GM18499 (cell line): ENCODE measurements around the gene DNAJB6.

Source experiments
- ATAC-seq: cut with Tn5 transposase; IDR thresholded peaks from one replicate; pipeline ENCODE4 v1.9.1; 2021; ENCODE audit warnings: moderate number of reproducible peaks; ENCODE audit not compliant: insufficient read depth, unreplicated experiment

DNAJB6 gene

GRCh38 chr7:157392256-157393037 lies 55.6 kb downstream of the DNAJB6 start:
- no peak for ATAC-seq

DNA sequence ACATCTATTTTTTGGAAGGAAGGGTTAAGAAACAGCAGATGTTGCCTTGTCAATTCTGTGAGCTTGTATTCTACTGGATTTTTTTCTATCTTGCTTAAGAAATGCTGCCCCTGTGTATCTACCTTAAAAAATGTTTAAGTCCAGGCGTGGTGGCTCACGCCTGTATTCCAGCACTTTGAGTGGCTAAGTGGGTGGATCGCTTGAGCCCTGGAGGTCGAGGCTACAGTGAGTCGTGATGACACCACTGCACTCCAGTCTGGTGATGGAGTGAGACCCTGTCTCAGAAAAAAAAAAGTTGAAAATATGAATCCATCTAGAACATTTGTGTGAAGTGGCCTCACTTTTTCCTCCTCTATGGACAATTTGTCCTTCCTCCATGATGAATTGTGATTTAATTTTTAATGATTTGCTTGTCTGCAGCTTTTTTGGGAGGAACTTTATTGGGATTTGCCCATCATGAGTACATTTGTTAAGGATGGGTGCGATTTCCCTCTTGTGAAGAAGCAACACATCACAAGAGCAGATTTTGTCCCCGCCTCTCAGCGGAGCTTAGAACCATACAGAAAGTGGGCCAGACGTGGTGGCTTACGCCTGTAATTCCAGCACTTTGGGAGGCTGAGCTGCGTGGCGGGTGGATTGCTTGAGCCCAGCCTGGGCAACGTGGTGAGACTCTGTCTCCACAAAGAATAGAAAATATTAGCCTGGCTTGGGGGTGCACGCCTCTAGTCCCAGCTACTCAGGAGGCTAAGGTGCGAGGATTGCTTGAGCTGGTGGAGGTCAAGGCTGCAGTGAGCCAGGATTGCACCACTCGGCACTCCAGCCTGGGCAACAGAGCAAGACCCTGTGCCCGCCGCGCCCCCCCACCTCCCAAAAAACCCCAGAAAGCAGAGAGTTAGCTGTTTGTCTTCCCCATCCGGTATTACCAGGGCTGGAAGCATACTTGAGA lies 57.7 kb downstream of the DNAJB6 start:
- no peak for ATAC-seq

DNA sequence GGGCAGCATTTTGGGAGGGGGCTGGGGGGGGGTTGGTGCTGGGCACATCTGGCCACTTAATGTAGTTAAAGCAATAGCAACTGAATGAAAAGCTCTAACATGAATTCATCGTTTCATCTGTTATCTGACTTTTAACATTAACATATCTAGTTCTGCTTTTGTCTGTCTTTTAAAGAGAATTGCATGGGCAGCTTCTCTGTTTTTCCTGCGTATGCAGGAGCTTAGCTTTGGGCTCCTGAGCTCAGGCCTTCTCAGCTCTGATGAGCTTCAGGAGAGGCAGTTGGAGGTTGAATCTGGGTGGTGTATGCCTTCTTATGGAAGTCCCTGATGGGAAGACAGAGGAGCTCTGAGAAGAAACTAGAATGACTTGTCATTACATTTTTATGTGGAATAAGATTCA lies 58.4 kb downstream of the DNAJB6 start:
- ATAC-seq, result no peak

- ATAC-seq, result no peak
Observed at GRCh38 chr7:157396316-157397035, 59.7 kb downstream of the DNAJB6 start.

DNA sequence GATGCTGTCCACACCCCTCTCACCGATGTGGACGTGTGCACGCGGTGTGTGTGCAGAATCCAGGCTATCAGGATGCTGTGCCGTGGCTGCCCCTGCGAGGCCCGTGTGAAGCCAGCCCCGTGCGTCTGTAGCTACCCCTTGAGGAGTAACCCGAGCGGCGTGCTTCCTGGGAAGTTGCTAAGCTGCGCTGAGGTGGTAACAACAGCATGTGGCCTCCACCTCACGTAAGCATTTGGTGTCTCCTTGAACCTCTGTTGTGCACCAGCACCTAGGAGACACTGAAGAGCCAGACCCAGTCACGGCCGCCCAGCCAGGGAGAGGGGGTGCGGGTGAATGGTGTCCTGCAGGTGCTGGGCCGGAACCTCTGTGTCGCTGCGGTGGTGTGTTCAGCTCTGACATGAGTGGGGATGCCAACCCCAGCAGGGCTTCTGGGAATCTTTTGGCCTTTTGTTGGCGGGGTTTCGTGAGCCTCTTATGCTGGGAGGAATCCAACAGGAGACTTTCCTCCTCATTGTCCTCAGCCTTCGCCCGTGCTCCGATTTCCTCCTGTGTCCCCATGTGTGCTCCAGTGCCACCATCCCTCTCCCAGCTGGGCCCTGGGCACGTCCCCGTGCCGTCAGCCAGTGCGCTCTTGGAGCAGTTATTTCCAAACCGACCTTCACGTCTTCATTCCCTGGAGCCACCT lies 60.4 kb downstream of the DNAJB6 start:
- ATAC-seq, result no peak

GRCh38 chr7:157397731-157398691 lies 61.2 kb downstream of the DNAJB6 start:
- ATAC-seq, result no peak

DNA sequence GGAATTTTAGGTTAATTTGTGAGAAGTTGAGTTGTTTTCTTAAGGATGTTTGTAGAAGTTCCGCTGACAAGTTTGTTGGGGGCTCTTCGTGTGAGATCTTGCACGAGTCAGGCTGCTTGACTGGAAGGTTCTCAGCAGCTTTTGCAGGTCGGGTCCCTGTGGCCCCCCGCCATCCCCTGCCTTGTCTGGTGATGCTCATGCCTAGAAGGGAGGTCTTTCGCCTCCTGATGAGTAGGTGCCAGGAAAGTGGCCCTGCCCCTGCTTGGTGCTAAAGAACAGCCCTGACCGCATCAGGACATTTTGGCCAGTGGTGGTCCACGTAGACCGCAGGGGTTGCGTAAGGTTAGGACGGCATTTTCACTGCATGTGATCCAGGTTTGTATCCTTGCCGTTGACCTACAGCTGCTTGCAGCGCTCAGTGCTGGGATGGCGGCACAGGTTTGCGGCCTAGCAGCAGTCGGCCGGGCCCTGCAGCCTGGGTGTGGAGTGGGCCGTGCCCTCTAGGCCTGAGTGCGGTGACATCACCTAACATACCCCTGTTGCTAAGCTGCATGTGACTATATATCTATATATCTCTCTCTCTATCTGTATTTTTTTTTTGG lies 62.4 kb downstream of the DNAJB6 start:
- ATAC-seq, result no peak

DNA sequence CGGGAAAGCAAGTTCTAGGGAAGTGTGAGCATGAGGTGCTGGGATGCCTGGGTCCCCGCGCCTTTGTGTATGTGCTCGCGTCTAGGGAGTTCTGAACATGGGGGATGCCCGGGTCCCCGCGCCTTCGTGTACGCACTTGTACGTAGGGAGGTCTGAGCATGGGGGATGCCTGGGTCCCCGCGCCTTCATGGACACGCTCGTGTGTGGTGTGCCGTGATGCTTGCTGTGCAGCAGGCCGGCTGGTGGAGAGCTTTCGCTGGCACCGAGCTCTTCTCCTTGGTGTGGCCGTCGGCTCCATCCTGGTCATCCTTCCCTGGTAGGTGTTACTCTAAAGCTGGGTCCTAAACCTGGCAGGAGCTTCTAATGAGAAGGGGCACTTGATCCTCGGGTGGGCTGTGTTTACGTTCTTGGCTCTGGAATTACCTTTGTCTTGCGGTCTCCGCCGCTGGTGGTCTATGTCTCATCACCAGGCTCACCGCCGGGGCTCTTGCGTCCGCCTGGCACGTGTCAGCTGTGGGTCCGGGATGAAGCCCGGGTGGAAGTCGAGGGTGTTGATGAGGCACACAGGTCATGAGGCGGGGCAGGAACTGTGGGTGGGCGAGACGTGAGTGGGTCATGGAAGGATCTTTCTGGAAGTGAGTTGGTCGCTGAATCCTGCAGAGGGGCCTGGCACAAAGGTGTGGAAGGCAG lies 63.5 kb downstream of the DNAJB6 start:
- no peak for ATAC-seq

DNA sequence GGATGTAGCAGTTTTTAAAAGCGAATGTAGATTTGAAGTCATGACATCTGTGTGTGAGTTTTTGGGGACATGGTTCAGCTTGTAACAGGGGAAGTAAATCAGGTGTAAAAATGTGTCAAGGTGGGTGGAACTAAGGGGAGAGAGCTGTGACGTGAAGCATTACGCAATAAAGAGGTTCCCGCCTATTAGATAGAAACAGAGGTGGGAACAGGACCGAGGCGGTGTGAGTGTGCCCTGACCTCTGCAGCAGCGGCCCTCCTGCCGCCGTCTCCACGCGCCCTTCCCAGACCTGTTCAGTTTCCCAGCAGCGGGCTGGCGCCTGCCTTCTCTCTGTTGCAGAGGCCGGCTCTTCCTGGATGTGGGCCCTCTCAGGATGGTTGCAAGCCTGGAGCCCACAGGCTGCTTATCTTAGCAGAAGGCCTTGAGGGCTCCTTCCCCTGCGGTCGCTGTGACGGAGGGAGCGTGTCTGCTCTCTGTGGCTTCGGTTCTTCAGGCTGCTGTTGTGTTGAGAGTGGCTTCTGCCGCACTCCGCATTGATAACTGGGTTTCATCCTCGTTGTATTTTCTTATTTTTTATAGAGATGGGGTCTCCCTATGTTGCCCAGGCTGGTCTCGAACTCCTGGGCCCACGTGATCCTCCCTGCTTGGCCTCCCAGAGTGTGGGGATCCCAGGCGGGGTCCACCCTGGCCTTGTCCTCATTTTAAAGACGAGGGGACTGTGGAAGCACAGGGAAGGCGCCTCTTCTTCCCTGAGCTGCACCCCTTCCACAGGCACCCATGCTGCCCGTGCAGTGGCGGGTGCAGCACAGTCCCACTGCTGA lies 65.0 kb downstream of the DNAJB6 start:
- no peak for ATAC-seq

GRCh38 chr7:157402388-157402703 lies 65.5 kb downstream of the DNAJB6 start:
- no peak for ATAC-seq

- no peak for ATAC-seq
Observed at GRCh38 chr7:157402911-157403534, 66.2 kb downstream of the DNAJB6 start.

DNA sequence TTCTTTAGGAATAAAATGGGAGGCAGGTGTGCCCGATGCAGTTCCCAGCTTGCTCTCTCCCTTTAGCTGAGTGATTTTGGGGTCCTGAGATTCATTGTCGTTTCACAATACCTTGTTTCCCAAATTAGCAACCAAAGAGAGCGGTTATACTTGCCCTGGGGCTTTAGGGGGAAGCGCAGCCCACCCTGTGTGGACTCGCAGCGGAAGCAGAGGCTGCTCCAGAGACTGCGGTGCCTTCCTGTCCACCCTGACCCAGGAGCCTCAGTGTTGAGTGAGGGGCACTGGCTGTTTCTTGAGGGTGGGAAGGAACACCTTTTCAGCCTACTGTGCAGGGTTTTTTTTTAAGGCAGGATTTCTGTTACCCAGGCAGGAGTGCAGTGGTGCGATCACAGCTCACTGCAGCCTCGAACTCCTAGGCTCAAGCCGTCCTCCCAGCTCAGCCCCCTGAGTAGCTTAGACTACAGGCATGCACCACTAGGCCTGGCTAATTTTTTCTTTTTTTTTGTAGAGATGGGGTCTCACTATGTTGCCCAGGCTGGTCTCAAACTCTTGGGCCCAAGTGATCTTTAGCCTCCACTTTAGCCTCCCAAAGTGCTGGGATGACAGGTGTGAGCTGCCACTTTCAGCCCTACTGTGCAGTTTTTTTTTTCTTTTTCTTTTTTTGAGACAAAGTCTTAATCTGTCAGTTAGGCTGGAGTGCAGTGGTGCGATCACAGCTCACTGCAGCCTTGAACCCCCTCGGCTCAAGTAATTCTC lies 67.0 kb downstream of the DNAJB6 start:
- ATAC-seq, result no peak

DNA sequence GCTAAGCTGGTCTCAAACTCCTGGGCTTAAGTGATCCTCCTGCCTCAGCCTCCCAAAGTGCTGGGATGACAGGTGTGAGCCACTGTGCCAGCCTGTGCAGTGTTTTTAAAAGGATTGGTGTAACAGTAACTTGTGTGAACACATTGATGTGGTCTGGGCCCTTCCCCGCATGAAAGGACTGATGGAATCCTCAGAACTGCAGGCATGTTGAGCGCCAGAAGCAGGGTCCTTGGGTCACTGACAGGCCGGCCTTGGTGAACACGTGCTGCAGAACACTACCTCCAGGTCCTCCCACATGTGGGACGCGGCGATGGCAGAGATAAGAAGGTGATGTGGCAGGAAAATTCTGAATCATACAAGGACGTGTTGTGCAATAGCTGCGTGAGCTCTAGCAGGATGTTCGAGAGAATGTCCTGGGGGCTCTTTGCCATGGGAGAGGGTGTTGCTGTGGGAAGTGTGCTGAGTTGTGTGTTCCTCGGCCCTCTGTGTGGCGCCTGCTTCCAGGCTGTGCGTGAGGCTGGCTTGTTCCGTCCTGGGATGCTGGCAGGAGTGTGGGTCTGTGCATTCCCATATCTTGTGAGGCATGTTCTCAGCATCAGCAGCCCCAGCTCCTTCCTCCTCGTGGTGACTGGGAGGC lies 68.2 kb downstream of the DNAJB6 start:
- ATAC-seq, result no peak

- ATAC-seq, result no peak
Observed at GRCh38 chr7:157405501-157405900, 68.7 kb downstream of the DNAJB6 start.

- no peak for ATAC-seq
Observed at GRCh38 chr7:157405914-157406810, 69.4 kb downstream of the DNAJB6 start.
